Activated CD8-positive, alpha-beta memory T cell treated with anti-CD3 and anti-CD28 coated beads for 48 hours (primary cell): ENCODE measurements around the gene UBXN6.

Source experiments
- DNase-seq, 3 experiments: peaks; one replicate each; pipeline ENCODE4 v3.0.0-alpha.2; 2020; ENCODE audit warnings: low read depth in 2 of 3, low spot score in 2 of 3

Gene UBXN6

DNA sequence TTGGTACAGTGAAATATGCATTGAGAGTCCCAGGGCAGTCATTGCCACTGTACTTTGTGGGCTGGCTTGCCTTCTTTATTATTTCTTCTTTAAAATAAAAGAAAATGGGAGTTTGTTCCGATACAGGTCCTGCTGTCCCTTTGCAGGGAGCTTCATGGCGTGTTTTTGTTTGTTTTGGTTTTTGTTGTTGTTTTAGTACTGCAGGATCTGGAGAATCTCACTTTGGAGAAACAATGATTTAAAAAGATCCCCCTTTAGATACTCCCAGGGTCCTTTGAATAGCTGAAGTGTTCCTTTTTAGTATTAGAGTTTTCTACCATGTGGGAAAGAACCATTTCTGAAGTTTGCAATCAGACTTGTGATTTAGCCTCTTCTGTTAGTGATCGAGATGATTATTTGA, 44.0 kb downstream of the UBXN6 start:
- no peak for DNase-seq

DNA sequence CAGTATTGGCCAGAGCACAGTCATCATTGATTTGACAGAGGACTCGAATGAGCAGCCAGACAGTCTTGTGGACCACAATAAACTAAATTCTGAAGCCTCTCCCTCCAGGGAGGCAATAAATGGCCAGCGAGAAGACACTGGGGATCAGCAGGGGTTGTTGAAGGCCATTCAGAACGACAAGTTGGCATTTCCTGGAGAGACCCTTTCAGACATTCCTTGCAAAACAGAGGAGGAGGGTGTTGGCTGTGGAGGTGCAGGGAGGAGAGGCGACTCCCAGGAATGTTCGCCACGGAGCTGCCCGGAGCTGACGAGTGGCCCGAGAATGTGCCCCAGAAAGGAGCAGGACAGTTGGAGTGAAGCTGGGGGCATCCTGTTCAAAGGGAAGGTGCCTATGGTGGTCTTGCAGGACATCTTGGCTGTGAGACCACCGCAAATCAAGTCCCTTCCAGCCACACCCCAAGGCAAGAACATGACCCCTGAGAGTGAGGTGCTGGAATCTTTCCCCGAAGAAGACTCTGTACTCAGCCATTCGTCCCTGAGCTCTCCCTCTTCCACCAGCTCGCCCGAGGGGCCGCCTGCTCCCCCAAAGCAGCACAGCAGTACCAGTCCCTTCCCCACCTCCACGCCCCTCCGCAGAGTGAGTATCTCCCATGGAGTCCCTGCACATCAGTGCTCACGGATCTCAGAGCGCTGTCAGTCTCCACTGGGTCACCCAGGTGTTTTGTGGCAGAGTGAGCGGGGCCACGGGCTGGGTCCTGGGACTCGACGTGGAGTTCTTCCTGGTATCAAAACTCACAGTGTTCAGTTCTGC, 48.3 kb downstream of the UBXN6 start:
- DNase-seq: no peak

DNA sequence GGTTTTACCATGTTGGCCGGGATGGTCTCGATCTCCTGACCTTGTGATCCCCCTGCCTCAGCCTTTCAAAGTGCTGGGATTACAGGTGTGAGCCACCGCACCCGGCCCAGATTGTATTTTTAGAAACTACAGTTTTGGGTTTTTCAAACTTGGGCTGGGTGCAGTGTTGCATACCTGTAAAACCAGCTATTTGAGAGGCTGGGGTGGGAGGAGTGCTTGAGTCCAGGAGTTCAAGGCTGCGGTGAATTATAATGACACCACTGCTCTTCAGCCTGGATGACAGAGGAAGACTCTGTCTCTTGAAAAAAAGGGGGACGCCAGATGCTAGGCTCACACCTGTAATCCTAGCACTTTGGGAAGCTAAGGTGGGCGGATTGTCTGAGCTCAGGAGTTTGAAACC, 51.0 kb downstream of the UBXN6 start:
- no peak for DNase-seq

DNA sequence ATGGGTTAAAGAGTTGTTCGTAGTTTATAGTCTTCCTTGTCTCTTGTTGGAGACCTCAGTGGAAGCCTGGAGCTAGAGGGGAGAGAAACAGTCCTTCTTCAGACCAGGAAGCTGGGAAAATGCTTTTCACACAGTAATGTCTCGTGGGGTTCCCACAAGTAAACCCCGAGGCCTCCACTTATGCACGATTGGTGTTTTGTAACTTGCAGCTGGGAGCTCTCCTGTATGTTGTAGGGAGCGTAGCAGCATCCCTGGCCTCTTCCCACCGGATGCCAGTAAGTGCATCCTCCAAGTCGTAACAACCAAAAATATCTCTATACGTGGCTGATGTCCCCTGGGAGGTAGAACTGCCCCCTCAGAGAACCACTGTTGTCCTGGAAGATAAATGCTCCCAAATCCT, 51.6 kb downstream of the UBXN6 start:
- no peak for DNase-seq

DNA sequence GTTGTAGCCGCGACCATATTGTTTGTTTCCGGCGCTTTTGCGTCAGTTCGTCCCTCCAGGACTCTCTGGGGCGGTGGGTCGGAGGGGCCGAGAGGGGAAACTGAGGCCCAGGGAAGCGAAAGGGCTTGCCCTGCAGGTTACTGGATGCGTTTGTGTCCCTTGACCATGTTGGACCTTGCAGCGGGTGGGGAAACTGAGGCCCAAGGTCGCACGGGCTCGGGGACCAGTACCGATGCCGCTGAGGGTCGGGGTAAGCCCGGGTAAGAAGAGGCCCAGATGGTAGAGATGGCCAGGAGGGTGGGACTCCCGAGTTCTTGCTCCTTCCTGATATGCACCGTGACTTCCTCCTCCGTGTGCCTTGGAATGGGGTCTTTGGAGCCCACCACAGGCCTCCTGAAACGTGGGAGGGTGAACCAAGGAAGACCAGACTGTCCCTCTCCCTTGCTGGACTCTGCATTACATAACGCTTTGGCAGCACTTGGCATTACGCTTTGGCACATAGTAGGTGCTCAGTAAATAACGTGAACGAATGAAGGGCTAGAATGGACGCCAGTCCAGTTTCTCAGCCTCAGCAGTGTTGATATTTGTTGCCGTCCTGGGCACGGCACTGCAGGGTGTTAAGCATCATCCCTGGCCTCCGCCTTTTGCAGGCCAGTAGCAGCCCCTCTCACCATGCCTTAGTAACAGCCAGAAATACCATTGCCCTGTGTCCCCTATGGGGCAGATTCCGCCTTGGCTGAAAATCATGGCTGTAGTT, 54.4 kb downstream of the UBXN6 start:
- DNase-seq: no peak

DNA sequence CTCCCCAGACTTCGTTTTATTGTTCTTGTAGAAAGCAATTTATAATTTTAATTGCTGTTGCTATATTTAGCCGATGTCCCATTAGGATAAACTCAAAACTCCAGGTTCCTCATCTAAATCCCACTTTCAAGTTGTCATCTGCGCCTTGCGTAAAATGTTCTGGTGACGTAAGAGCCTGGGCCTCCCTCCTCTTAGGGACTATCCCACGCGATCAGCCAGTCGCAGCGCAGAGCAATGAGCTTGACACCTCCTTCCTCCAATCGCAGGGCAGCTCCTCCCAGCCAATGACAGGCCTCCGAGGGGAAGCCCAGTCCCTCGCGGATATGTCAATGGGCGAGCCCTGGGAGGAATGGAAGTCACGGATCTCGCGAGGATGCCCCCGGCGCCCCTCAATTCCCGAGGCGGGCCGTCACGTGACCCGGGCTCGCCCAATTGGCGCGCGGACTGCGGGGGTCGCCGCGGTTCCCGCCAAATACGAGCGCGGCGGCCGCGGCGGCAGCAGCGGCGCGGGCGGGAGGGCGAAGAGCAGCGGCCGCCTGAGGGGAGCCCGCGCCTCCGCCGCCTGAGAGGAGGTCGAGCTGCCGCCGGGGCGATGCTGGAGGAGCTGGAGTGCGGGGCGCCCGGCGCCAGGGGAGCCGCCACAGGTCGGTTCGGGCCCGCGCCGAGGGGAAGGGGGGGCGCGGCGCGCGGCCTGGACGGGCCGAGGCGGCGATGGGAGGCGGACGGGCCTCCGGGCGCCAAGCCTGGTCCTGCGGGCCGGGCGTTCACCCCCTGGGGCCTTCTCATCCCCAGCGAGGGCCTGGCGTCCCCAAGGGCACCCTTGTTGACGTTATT, 55.2 kb downstream of the UBXN6 start, which contains the start of gene CHAF1A:
Gene CHAF1A, plus strand, starts transcription at position 470 of the 834 bp plus-strand sequence. Its CDS starts 123 bp downstream, at position 593.
- peak; percentile 97 to 98 (median 97) for DNase-seq

DNA sequence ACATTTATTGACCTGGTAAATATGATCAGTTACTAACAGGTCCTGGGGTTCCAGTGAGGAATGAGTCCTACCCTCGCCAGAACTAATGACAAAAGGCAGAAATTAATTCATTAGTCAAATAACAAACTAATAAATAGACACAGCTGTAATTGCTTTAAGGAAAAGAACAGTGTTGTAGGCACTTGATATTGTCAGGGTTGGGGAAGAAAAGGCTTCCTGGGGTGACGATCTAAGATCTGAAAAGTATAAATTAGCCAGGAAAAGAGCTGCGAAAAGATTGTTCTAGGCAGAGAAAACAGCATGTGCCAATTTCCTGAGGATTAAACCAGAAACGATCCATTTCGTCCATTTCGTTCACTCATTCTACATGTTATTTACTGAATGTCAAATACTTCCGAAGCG, 55.8 kb downstream of the UBXN6 start:
- DNase-seq: no peak

DNA sequence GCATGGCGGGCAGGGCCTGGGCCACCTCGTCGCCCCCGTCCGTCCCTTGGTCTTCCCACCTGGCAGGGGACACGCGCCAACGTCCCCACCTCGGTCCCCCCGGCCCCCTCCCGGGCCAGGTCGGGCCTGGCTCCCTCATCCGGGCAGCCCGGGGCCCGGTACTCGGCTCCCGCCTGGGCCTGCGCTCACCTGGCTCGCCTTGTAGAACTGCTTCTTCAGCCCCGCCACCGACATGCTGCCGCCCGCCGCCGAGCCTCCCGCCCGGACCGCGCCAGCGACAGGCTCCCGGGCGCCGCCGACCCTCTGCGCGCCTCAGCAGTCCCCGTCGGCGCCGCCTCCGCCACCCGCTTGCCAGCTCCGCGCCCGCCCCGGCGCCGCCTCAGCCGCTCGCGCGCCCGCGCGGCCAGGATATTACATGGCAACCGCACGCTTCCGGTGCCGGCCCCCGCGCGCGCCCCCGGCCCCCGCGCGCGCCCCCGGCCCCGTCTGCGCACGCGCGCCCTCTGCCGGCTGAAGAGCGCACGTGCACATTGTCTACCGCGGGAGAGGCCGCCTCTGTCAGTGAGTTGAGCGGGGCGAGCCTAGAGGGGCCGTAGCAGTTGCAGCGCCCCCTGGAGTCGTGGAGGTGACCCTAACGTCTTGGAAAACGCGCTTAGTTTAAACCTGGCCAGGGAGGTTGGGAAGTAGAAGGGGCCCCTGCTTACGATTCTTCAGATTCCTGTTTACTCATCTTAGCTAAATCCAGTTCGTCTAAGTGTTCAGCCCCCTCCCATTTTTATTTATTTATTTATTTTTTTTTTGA, 57.3 kb downstream of the UBXN6 start, which contains the start of gene SH3GL1:
Gene SH3GL1, minus strand, starts transcription at position 413 of the 802 bp plus-strand sequence. Its CDS starts 179 bp downstream, at position 234.
- DNase-seq: peak; percentile 85 to 92 (median 91)

DNA sequence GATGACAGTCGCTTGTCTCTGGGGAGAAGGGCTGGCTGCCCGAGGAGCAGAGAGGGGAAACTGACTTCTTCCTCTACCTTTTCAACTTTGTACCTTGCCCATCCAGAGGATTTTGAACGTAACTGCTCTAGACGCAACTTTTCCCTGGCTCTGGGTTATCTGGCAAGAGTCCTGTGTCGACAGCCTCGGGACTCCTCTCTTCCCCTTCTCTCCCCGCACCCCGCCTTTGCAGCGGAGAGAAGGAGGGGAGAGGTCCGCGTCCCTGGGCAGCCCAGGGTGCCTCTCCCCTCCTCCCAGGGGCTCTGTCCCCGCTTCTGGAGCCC, 57.8 kb downstream of the UBXN6 start:
- DNase-seq: no peak

DNA sequence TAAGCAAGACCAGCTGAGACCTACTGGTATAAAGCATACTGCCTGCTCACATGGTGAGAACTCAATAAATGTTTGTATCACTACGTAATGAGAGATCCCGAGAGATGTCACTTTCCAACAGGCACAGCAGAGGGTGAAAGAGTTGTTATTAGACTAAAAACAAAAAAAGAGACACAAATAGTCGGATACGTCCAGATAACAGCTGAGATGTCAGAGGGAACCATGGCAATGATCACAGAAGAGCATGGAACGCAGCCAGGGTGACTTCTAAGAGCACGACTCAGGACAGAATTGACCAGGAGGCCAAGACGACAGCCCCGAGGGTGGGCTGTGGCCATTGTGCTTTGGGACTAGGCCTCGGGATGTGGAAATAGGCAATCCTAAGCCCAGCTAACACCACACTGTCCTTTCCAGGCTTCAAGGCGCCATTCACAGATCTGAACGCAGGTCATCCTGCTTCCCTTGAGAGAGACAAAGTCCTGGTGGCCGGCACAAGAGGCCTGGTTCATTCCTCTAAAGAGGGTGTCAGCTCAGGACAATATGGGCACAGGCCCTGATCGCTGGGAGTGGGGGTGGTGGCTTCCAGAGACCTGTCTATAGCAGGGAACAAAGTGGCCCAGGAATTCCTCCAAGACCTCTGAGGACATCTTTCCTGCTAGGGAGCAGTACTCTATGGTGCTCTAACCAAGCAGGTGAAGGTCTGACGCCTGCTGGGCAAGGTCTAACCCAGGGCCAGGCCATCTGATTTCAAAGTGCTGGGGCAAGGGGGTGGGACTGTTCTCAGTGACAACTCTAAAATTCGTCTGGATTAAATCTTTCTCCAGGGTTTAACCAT, 60.4 kb downstream of the UBXN6 start:
- no peak for DNase-seq
